ENCODE results near the gene RXYLT1.

- TF ChIP-seq POLR2A (IDR thresholded peaks at IDR 0.05) (no peak), CTCF (IDR thresholded peaks at IDR 0.05) (no peak)
These were observed 34.5 kb downstream of the RXYLT1 start for GRCh38 chr12:63814146-63814772.

All from breast epithelium (tissue), 3 donors.